ENCODE measurements around the gene LRRC53. TPM values are rescaled to one million over a fixed set of nuclear protein-coding genes. Genes with fewer than 3 reads are reported as not detected.

The LRRC53 gene
- total RNA-seq, 3 donors from 2014 or later: not detected

DNA sequence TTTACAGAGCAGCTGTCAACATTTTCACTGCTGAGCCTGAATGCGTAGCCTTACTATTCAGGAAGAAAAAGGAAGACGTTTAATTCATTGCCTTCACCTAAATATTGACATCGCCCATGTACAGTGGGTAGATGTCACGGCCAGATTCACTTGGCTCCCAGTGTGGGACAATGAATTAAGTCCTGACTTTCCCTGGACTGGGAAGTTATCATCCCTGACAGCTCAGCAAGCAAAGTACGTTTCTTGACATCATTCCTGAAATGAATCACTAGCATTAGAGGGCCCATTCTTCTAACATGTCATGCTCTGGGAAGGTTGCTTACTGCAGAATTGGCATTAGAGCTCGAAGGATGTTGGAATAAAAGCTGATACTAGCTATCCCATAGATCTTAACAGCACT is 37.8 kb downstream of the LRRC53 start:
- H3K9me3 Mint-ChIP-seq: no peaks in the 10 kb centered on the region
- H3K36me3 Mint-ChIP-seq (ENCODE audit: insufficient read depth): no peaks in the 10 kb centered on the region
- H3K4me1 Mint-ChIP-seq (ENCODE audit: low read depth): no peaks in the 10 kb centered on the region
- ATAC-seq (no peak), DNase-seq (no peak)
- H3K4me3 Mint-ChIP-seq: no peak overlapping the region
- no peaks in the 10 kb centered on the region for H3K27me3 Mint-ChIP-seq (ENCODE audit: low read depth)

DNA sequence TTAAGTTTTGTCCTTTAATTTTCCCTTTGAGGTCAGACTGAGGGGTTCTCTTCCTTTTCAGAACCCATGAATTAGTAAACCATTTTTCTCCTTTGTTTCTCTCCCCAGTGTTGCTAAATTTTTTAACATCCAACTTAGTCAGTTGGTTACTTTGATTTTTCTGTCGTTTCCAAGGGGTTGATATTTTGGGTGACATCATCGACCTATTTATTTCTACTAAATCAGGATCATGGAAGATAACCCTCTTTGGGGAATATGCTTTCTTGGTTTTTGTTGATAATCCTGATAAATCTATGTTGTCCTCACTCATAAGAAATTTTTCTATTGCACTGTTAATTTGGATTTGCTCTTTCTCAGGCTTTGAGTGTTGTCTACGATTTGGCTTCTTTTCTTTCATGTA is 40.9 kb downstream of the LRRC53 start:
- Mint-ChIP-seq H3K36me3 (ENCODE audit: insufficient read depth) (no peaks in the 10 kb centered on the region), H3K4me1 (ENCODE audit: low read depth) (no peaks in the 10 kb centered on the region), H3K9me3 (no peaks in the 10 kb centered on the region), H3K4me3 (no peak overlapping the region), H3K27me3 (ENCODE audit: low read depth) (no peaks in the 10 kb centered on the region)
- ATAC-seq: no peak
- DNase-seq: no peak

DNA sequence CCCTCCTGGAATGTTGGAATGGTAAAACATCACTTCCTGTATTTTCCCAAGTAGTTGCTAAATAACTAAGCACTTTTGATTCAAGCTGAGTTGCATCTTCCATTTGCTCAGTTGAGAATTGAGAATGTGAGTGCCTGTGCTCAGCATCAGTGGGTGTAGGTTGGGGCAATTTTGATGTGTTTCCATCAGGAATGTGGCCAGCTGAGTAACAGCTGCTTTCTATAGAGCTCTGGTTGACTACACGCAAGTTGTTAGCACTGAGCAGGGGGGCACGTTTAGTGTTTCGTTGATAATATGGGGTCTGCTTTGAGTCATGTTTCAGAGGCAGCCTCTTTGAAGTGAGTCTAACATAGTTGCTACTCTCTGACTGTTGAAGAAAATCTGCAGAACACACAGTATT is 41.5 kb downstream of the LRRC53 start:
- ATAC-seq: no peak
- no peaks in the 10 kb centered on the region for H3K9me3 Mint-ChIP-seq
- no peaks in the 10 kb centered on the region for H3K36me3 Mint-ChIP-seq (ENCODE audit: insufficient read depth)
- no peak overlapping the region for H3K4me3 Mint-ChIP-seq
- no peaks in the 10 kb centered on the region for H3K4me1 Mint-ChIP-seq (ENCODE audit: low read depth)
- H3K27me3 Mint-ChIP-seq (ENCODE audit: low read depth): no peaks in the 10 kb centered on the region
- DNase-seq: no peak

DNA sequence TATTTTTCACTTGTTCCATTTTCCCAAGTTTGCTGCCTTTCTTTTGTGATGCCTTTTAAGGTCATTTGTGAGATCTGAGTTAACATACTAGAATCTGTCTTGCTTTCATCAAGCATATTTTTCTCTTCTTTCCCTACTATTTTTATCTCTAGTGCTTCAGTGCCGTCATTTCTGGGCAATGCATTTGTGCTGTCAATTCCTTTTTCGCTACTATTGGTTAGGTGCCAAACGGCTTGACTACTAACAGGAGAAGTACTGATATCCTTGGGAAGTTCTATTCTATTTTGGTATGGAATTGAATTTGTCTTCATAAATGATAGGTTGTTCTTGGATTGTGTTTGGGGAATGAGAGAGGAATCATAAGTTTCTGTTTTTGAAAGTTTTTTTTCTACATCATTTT is 42.2 kb downstream of the LRRC53 start:
- Mint-ChIP-seq H3K9me3 (no peaks in the 10 kb centered on the region), H3K4me1 (ENCODE audit: low read depth) (no peaks in the 10 kb centered on the region), H3K27me3 (ENCODE audit: low read depth) (no peaks in the 10 kb centered on the region), H3K4me3 (no peak overlapping the region), H3K36me3 (ENCODE audit: insufficient read depth) (no peaks in the 10 kb centered on the region)
- DNase-seq (no peak), ATAC-seq (no peak)

DNA sequence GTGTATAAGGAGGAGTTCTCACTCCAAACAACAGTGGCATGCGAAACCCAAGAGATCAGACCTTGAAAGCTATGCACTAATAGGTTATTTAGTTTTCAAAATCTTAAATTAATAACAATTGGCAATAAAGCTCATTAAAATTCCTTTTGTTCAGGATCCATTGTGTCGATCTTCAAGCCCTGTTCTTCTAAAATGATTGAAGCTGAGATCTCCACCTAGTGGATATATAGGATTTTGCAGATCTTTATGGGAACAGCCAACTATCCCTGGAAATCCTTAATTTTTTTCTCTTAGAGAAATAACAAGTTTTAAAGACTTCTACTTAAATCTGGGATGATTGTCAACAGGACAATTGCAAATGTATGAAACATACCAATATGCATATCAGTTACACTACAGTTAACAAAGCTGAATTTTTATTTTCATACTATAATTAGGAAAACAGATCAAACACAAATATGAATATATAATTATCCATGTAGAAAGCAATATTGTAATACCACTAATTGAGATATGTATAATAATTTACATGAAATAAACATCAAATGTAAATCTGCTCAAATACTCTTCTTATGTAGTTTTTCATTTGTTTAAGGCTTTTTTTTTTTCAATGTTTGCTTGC is 43.3 kb downstream of the LRRC53 start:
- Mint-ChIP-seq H3K4me1 (ENCODE audit: low read depth) (no peaks in the 10 kb centered on the region), H3K4me3 (no peak overlapping the region), H3K36me3 (ENCODE audit: insufficient read depth) (no peaks in the 10 kb centered on the region), H3K9me3 (no peaks in the 10 kb centered on the region), H3K27me3 (ENCODE audit: low read depth) (no peaks in the 10 kb centered on the region)
- ATAC-seq (no peak), DNase-seq (no peak)

DNA sequence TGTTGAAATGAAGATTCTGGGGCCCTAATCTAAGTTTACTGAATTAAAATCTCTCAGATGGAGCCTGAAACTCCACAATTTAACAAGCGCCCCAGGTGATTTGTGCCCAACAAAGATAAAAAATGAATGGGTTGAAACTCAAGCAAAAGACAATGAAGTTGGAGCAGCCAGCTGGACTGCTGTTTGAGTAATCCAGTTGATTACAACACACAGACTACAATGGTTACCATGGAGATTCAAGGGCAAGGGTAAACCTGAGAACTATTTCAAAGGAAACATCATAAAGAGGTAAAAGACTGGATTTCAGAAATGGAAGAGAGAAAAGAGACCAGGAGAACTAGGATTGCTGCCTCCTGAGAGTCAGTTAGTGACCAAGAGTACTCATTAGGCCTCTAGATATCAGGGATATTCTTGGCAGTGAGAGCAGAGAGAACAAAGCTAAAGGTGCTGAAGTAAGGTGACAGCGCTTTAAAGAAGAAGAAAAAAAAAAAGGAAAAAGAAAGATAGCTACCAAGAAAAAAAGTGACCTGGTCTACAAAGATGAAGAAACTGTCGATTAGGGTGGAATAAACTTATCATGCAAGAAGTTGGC is 44.5 kb downstream of the LRRC53 start:
- DNase-seq: no peak
- Mint-ChIP-seq H3K9me3 (no peaks in the 10 kb centered on the region), H3K27me3 (ENCODE audit: low read depth) (no peaks in the 10 kb centered on the region), H3K4me1 (ENCODE audit: low read depth) (no peaks in the 10 kb centered on the region), H3K36me3 (ENCODE audit: insufficient read depth) (no peaks in the 10 kb centered on the region), H3K4me3 (no peak overlapping the region)
- no peak for ATAC-seq

DNA sequence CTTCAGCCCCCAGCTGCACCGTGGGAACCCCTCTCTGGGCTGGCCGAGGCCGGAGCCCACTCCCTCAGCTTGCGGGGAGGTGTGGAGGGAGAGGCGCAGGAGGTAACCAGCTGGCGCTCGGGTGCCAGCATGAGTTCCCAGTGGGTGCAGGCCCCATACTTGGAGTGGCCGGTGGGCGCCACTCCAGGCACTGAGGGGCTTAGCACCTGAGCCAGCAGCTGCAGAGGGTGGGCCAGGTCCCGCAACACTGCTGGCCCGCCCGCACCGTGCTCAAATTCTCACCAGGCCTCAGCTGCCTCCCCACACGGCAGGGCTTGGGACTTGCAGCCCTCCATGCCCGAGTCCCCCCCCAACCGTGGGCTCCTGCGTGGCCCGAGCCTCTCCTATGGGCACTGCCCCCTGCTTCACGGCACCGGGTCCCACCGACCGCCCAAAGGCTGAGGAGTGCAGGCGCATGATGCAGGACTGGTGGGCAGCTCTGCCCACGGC is 47.2 kb downstream of the LRRC53 start:
- Mint-ChIP-seq H3K9me3 (no peaks in the 10 kb centered on the region), H3K27me3 (ENCODE audit: low read depth) (no peaks in the 10 kb centered on the region), H3K4me3 (no peak overlapping the region), H3K4me1 (ENCODE audit: low read depth) (no peaks in the 10 kb centered on the region), H3K36me3 (ENCODE audit: insufficient read depth) (no peaks in the 10 kb centered on the region)
- no peak for DNase-seq
- no peak for ATAC-seq

DNA sequence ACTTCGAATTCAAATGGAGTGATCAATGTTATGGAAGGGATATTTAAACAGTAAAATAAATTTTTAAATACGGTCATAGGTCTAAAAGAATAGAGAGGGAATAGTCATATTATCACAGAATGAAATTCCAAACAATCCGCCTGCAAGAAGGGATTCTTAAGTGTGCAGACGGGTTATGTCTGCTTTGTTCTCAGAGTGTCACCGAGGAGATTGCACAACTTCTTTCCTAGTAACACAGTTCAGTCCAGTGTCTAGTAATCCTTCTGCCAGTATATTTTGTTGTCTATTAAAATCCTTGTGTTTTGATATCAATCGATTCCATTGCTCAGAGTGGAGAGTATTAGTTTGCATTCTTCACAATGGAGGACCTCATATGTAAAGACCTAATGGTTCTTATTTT is 48.4 kb downstream of the LRRC53 start:
- H3K36me3 Mint-ChIP-seq (ENCODE audit: insufficient read depth): no peaks in the 10 kb centered on the region
- ATAC-seq (no peak), DNase-seq (no peak)
- no peaks in the 10 kb centered on the region for H3K9me3 Mint-ChIP-seq
- no peaks in the 10 kb centered on the region for H3K4me1 Mint-ChIP-seq (ENCODE audit: low read depth)
- H3K4me3 Mint-ChIP-seq: no peak overlapping the region
- H3K27me3 Mint-ChIP-seq (ENCODE audit: low read depth): no peaks in the 10 kb centered on the region

DNA sequence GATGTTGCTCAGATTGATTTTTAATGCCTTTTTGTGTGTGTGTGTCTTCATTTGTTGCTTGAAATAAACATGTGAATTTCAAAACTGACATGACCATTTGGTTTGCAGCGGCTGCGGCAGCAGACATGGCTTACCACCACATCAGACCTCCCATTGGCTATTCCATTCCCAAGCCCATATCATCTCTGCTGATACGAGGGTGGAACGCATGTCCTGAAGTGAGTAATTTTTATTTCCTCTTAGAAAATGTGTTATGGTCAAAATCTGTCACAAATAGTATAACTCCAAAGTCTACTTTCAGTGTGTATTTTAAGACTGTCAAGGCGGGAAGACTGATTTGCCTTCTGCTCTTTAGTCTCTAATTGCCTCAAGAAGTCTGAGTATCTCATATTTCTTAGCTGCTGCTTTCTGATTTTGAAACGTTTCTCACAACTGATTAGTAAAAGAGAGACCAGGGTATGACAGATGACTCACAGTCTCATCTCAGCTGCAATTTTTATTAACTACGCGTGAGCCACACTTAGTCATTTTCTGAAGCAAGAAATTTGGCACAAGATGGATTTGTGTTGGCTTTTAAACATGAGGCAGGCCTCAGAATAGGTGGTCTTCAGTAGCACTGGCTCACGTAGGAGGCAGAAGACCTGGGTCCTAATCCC is 49.0 kb downstream of the LRRC53 start:
- ATAC-seq: no peak
- no peak overlapping the region for H3K4me3 Mint-ChIP-seq

DNA sequence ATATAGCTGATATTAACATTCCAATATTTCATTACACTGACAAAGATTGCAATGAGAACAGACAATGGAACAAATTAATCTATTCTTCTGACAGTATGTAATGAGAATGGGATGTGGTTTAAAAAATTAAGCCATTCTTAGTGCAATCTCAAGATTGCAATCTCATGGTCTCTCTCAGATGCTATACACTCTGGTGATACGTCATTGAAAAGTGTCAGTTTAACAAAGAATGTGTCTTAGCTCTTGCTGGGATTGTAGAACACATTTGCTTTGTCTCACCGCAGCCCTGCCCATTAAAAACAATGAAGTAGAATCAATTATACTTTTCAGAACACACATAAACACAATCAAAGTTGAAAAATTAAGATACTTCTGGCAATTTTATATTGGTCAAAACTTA is 55.2 kb downstream of the LRRC53 start:
- H3K9me3 Mint-ChIP-seq: no peaks in the 10 kb centered on the region
- no peak overlapping the region for H3K4me3 Mint-ChIP-seq
- H3K4me1 Mint-ChIP-seq (ENCODE audit: low read depth): no peaks in the 10 kb centered on the region
- ATAC-seq (no peak), DNase-seq (no peak)
- H3K27me3 Mint-ChIP-seq (ENCODE audit: low read depth): peaks cover 2% of the 10 kb centered on the region
- no peaks in the 10 kb centered on the region for H3K36me3 Mint-ChIP-seq (ENCODE audit: insufficient read depth)

More for the DNA sequence above, 49.0 kb downstream of the LRRC53 start:
- DNase-seq: no peak
- H3K27me3 Mint-ChIP-seq (ENCODE audit: low read depth): peaks cover 2% of the 10 kb centered on the region
- H3K4me1 Mint-ChIP-seq (ENCODE audit: low read depth): no peaks in the 10 kb centered on the region
- no peaks in the 10 kb centered on the region for H3K36me3 Mint-ChIP-seq (ENCODE audit: insufficient read depth)
- no peaks in the 10 kb centered on the region for H3K9me3 Mint-ChIP-seq

DNA sequence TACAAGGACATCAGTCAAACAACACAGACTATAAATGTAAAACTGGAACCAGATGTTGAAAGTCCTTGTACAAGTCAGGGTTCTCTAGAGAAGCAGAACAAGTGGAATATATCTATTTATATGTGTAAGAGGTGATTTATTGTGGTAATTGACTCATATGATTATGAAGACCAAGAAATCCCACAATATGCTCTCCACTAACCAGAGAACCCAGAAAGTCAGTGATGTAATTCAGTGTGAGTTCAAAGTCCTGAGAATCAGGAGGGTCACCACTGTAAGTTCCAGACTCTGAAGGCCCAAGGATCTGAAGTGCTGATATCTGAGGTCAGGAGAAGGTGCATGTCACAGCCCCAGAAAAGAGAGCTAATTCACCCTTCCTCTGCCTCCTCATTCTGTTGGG is 57.0 kb downstream of the LRRC53 start:
- Mint-ChIP-seq H3K4me1 (ENCODE audit: low read depth) (no peaks in the 10 kb centered on the region), H3K9me3 (no peaks in the 10 kb centered on the region), H3K27me3 (ENCODE audit: low read depth) (peaks cover 2% of the 10 kb centered on the region), H3K4me3 (no peak overlapping the region), H3K36me3 (ENCODE audit: insufficient read depth) (no peaks in the 10 kb centered on the region)
- ATAC-seq (no peak), DNase-seq (no peak)

DNA sequence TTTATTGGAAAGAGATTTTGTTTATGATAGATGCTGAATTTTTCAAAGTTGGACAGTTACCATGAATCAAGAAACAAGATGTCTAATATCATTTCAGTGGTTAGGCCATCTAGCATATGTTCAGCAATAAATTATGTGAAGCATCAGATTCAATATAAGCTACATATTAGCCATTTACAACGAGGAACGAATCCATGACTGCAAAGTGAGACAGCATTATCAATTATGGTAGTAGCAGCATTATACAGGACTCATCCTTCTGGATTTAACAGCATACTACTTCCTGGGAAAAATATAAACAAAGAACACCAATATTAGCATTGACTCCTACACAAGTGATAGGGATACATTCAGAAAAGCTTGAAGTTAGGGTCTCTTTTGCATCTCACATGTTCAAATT is 59.1 kb downstream of the LRRC53 start:
- no peak for ATAC-seq
- Mint-ChIP-seq H3K9me3 (peaks cover 3% of the 10 kb centered on the region), H3K4me3 (no peak overlapping the region), H3K27me3 (ENCODE audit: low read depth) (no peaks in the 10 kb centered on the region), H3K4me1 (ENCODE audit: low read depth) (no peaks in the 10 kb centered on the region), H3K36me3 (ENCODE audit: insufficient read depth) (no peaks in the 10 kb centered on the region)
- no peak for DNase-seq

DNA sequence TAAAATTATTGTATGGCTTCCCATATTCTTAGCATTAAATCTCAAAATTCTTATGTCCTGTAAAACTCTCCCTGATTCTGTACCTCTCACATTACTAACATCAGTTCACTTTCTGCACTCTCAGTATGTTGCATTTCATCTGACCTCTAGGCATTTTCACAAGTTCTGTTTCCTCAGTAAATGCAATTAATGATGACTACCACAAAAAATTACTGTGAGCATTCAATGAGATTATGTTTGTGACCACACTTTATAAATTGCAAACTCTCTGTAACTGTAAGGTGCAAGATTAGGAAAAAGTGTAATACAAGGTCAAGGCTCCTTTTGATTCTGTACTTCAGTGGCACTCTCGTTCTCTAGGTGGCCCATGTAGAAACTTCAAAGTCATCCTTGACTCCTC is 60.4 kb downstream of the LRRC53 start:
- ATAC-seq (no peak), DNase-seq (no peak)
- no peaks in the 10 kb centered on the region for H3K36me3 Mint-ChIP-seq (ENCODE audit: insufficient read depth)
- H3K4me3 Mint-ChIP-seq: no peak overlapping the region
- H3K4me1 Mint-ChIP-seq (ENCODE audit: low read depth): no peaks in the 10 kb centered on the region
- H3K9me3 Mint-ChIP-seq: peaks cover 3% of the 10 kb centered on the region
- H3K27me3 Mint-ChIP-seq (ENCODE audit: low read depth): no peaks in the 10 kb centered on the region

DNA sequence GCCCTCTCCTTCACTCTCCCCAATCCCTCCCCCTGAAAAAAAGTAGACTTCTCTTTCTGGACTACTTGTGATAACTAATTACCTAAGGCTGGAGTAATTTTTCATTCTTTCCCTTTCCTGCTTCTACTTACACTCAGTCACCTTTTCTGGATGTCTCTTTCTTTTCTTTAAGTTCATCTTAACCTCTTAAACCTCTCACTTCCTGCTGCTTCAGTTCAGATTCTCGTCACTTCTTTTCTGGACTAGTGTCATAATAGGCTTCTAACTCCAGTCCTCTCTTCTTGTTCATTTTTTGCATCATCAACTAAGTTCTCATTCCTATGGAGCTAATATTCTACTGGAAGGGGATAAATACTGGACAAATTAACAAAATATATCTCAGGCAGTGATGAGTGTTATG is 75.4 kb downstream of the LRRC53 start:
- no peaks in the 10 kb centered on the region for H3K4me1 Mint-ChIP-seq (ENCODE audit: low read depth)

DNA sequence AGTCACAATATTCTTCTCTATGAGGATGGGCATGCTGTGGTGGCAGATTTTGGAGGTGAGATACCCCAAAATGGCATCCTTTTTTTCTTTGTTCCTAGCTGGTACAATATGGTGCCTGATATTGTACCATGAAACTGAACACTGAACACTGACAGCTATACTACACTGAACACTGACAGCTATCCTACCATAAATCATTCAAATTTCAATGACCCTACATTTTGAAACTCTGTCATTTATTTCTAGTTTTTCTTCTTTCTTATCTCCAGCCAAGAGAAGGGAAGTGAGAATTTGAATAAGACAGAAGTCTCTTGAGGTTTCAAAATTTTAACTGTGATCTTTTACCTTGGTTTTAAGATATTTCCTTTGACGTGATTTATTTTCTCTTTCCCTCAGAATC is 76.3 kb downstream of the LRRC53 start:
- Mint-ChIP-seq H3K27me3 (ENCODE audit: low read depth) (peaks cover 3% of the 10 kb centered on the region), H3K36me3 (ENCODE audit: insufficient read depth) (no peaks in the 10 kb centered on the region), H3K4me3 (no peak overlapping the region), H3K9me3 (peaks cover 4% of the 10 kb centered on the region), H3K4me1 (ENCODE audit: low read depth) (no peaks in the 10 kb centered on the region)
- no peak for ATAC-seq
- no peak for DNase-seq

More for the DNA sequence above, 75.4 kb downstream of the LRRC53 start:
- Mint-ChIP-seq H3K9me3 (peaks cover 7% of the 10 kb centered on the region), H3K27me3 (ENCODE audit: low read depth) (peaks cover 3% of the 10 kb centered on the region), H3K36me3 (ENCODE audit: insufficient read depth) (no peaks in the 10 kb centered on the region), H3K4me3 (no peak overlapping the region)
- ATAC-seq (no peak), DNase-seq (no peak)

Measured in activated T-cell treated with anti-CD3 and anti-CD28 coated beads, Interleukin-2, amount 50 U/mL, for 4 hours (primary cell).